GM18526 (cell line): ENCODE measurements around the gene MAP4K5.

Experiments used
- POLR2A ChIP-seq: IDR thresholded peaks from 3 replicates; pipeline ENCODE4 v1.6.1; 2011; ENCODE audit not compliant: insufficient read length; ENCODE audit errors: extremely low read depth

MAP4K5 gene

DNA sequence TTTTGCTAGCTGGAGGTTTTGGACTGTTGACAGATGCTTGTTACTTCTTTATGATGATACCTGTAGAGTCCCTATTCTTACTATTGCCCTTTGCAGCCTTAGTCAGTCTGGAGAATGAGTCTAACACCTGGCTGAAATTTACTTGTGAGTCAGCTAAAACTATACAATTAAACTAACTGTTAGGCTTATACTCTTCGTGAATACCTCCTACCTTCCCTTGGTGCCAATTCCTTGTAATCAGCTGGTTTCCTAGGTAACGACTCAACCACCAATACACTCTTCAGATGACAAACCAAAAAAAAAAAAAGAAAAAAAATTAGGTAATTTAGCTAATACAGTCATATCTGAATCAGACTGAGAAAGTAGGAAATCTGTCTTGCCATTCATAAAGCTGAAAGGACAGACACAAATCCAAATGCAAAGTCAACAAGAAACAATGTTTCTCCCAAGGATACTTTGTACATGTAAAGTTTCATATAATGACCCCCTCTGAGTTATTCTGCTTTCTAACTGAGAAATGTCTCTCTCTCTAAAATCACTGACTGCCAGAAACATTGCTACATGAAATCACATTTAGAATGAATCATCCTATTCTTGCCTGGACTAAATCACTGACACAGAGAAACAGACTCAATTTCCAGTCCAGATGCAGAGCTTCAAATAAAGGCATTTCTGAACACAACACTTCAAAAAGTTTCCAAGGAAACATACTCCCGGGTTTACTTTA, 79.2 kb downstream of the MAP4K5 start:
- TF ChIP-seq POLR2A: no peak

DNA sequence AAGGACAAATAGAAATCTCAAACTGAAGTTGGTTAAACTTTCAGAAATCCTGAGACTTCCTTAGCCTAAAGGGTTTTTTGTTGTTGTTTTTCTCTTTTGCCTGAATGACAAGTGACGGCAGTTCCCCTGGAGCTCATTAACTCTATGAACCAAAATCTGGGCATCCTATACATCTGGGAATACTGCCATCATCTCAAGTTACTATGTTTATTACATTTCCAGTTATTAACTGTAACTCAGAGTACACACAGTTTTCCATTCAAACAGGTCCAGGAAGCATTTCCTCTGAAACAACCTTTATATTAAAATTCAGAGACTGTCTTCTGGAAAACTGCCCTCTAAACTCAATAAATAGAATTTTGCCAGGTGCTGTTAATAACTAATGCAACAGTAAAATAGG, 80.1 kb downstream of the MAP4K5 start:
- no peak for TF ChIP-seq POLR2A

DNA sequence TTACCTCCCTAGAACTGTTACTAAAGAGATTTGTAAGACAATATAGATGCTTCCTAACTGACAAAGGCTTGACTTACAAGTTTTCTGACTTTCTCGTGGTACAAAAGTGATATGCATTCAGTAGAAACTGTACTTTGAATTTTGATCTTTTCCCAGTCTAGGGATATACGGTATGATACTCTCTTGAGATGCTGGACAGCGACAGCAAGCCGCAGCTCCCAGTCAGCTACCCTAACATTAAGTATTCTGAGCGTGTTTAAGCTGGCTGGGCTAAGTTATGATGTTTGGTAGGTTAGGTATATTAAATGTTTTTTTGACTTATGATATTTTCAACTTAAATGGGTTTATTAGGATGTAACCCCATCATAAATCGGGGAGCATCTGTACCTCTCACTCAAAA, 80.5 kb downstream of the MAP4K5 start:
- TF ChIP-seq POLR2A: no peak

DNA sequence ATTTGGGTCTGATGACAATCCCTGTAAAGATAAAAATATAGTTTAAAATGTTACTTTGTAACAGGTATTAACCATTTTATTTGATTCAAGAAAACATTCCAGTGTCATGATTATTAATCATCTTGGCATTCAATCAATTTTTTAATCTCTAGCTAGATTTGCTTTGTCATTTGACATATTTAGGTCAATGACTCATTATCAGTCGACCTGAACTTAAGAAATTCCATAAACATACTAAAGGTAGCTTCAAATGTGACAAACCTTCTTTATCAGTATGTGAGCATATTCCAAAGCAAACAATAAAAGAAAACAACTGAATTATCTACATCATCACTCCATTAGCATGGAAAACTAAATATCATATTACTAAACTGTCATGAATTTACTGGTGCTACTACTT, 84.9 kb downstream of the MAP4K5 start:
- TF ChIP-seq POLR2A: no peak

DNA sequence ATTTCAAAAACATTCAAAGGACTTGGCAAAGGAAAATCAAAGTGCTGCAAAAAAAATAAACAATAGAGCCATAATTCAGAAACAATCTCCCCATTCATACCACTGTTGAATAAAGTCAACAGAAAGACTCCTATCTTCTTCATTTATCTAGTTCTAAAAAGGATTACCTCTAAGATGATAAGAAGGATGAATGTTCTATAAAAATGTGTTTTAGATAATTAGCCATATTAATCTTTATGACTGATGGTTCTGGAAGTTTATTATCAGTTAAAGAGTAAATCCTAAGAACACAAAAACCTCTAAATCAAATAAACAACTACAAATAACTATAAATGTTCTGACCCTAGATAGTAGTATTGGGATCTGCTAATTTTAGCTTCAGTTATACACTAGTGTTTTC, 97.8 kb downstream of the MAP4K5 start:
- no peak for TF ChIP-seq POLR2A

DNA sequence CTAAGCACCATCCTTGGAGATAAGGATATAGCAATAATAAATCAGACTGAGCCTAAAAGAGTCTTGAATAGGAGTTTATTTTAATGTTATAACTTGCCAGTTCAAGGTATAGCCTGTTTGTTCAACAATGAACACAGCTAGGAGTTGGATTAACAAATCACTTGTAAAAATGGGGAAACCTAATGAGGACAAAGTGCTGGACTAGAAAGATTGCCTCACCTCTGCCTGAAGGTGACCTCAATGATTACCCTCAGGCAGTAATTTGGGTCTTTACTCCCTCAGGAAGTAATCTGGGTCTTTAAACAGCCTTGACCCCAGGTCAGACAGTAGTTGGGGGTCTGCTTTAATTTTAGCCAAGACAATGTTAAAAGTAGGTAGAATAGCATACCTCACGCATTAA, 100.2 kb downstream of the MAP4K5 start:
- TF ChIP-seq POLR2A: no peak

DNA sequence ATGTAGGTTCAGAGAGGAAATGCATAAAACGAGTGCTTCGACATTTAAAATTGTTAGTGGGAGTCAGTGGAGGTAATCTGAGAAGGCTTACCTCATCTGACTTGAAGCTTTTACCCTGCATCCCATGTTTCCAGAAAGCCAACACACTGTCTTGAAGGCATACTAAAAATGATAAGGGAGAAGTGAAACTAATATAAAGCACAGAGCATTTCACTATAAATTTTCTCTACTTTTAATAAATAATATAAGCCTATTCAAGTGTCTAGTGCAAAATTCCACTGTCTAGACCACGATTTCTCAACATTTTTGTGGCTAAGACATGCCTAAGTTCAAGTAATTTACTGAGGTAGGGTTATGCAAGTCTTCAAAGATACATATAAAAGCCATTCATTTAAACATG, 106.6 kb downstream of the MAP4K5 start:
- TF ChIP-seq POLR2A: no peak

DNA sequence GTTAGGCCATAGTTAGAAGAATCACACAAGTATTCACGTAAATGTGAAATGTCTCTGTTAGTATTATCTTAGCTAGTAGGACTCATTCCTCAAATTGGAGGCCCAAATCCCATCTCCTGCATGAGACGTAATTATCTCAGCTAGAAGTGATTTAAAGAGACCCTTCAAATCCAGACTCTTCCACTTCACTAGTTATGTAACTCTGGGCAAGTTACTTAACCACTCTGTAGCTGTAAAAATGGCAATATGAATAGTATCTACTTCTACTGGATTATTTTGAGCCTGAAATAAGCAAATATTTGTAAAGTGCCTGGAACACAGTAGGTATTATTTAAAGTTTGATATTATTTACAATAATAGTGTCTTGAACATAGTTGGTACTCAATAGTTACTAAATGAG, 107.3 kb downstream of the MAP4K5 start:
- TF ChIP-seq POLR2A: no peak

DNA sequence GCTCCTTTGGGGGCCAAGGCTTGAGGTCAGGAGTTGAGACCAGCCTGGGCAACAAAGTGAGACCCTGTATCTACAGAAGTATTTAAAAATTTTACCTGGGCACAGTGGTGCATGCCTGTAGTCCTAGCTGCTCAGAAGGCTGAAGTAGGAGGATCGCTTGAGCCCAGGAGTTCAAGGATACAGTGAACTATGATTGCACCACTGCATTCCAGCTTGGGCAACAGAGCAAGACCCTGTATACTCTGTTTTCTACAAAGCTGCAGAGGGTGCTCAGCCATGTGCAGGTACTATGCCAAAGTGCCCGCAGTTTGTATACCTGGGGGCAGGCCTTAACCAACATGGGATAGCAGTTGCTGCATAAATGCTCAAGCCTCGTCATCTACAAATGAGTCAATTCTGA, 108.8 kb downstream of the MAP4K5 start:
- no peak for TF ChIP-seq POLR2A

DNA sequence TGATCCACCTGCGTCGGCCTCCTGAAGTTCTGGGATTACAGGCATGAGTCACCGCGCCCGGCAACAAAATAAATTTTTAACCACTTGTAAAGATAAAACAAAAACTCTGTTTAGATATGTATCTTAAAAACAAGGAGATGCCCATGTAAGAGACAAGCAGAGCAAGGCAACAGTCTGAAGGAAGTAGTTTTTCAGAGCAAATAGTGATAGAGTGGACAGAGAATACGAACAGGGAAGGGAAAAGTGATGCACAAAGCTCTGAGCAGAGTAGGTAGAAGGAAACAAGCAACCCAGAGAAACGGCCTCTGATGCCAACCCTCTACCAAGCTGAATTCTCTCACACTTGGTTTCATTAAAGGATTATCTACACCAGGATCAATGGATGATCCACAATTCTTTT, 110.9 kb downstream of the MAP4K5 start:
- TF ChIP-seq POLR2A: no peak

DNA sequence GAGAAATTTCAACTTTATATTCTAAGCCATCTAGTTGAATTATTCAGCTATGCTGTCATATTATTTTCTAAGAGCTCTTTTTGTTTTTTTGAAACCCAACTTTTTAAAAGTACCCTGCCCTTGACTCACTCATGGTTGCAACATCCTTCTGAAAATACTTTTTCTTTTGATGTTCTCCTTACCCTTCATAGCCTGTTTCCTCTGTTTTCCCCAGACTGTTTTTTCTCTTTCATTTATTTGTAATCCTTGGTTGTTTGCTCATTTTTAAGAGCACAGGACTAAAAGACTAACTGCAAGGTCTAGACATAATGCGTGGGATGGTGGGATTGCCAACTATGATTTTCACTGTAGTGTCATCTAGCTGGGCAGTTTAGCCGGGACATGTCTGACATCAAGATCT, 114.5 kb downstream of the MAP4K5 start:
- TF ChIP-seq POLR2A: no peak

DNA sequence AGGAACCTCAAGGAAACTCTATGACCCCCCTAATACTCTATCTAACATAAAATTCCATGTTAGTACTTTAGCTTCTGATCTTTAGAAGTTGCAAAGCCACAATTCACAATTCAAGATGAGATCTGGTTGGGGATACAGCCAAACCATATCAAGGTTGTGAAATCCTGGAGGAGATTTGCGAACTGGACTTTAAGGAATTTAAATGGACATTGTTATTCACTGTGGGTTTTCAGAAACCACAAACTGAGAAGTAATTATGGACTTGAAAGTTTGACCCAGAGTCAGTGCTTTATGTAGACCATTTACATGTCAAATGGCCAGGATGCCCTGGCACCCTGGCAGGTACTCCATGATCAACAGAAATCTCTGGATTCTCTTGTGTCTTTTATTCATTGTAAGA, 121.4 kb downstream of the MAP4K5 start:
- TF ChIP-seq POLR2A: no peak

DNA sequence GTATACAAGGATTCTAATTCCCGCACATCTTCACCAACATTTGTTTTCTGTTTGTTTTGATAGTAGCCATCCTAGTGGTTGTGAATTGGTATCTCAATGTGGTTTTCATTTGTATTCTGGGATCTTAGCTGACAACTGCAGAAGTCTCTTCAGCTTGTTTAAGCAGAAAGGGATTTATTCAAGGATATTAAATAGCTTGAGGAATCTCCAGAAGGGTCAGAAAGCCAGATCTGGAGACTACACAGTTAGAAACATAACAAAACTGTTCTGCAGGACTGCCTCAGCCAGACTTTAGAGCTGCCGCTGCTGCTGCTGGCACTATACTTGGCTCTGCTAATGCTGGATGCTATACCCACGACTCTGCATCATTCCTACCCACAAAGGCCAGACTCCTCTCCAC, 122.3 kb downstream of the MAP4K5 start:
- no peak for TF ChIP-seq POLR2A

DNA sequence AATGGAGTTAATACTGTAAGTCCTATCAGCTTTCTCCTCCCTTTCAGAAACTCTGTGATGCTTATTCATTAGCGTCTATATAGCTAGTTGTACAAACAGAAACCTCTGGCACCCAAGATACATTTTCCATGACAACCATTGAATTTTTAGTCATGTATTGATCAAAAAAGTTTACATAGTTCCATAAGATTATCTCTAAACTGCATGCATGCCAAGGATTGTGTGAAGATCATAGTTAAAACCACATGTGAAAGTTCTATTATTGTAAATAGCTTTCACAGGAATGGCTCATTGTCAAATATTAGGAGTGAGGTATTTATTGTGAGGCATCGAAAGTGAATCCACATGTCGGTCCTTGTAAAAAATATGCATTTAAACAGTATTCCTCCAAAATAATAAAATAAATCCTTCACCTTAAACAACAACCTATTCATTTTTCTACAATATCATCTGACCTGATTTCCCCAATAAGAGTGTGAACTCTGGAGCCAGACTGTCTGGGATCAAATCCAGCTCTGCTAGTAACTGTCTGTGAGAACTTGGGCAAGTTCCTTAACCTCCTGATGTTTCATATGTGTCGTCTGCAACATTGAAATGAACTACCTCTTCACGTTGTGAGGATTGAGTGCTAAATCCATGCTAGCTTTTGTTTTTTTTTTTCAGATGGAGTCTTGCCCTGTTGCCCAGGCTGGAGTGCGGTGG, 125.1 kb downstream of the MAP4K5 start:
- no peak for TF ChIP-seq POLR2A

DNA sequence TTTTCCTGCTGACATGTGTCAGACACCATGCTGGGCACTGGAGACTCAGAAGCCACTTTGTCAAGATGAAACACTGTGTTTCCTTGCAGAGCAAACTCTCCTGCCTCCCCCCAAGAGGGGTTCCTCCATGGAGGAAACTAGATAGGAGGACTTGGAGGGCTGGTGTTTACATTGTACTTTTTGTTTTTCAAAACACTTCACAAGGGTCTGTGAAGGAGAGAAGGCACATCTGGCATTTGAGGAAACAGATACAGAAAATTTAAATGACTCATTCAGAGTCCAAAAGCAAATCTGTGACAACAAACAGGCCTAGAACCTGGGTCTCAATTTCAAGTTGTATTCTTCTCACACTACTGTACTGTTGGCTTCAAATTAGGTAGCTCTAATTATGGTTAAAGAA, 128.9 kb downstream of the MAP4K5 start:
- TF ChIP-seq POLR2A: no peak

DNA sequence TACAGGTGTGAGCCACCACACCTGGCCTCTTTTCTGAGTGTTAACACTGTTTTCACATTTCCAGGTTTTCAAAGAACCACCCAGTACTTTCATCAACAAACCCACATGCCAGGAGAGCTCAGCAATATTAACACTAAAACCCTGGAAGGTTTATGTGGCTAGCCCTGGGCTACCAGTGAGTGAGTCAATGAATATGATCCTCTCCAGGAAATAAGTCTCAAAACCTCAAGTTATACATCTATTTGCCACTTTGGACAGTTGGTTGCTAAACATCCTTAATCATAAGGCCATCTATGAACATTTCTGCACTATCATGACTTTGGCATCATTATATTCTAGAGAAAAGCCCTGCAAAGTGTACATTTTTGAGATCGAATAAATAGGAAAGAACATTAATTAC, 129.4 kb downstream of the MAP4K5 start:
- TF ChIP-seq POLR2A: no peak

DNA sequence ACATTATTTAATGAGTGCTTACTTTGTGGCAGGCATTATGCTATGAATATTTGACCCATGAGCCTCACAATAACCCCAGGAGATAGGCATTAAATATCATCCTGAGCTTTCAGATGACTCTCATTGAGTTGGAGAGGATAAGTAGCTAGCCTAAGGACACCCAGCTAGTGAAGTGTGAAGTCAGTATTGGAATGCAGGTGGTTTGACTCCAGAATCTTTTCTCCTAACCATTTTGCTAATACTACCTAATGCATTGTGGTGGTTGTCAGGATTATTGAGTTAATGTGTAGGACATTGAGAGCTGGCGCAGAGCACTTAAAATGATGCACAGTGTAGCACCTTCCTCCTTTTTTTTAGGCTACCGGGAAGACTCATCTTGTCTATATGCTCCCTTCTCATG, 131.9 kb downstream of the MAP4K5 start:
- TF ChIP-seq POLR2A: no peak

DNA sequence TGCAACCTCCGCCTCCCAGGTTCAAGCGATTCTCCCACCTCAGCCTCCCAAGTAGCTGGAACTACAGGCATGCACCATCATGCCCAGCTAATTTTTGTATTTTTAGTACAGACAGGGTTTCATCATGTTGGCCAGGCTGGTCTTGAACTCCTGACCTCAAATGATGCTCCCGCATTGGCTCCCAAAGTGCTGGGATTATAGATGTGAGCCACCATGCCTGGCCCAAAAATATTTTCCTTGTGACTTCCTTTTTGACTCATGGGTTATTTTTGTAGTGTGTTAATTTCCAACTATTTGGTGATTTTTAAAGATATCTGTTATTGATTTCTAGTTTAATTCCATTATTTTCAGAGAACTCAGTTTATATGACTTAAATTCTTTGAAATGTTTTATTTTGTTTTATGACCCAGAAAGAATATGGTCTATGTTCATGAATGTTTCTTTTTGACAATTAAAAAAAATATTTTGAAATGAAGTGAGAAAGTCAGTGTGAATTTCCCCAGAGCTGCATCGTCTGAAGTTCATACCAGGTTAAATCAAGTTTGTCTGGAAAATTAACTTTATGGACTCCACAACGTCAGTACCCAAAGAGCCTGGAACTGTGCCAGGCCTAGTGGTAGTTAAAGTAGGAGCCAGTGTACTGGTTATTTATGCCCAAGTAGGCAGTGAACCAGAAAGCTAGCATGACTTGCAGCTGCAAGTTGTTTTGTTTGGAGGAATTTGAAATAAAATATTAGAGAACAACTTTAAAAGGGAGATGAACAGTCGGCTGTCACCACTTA, 132.9 kb downstream of the MAP4K5 start:
- TF ChIP-seq POLR2A: no peak
